Keratinocyte (primary cell): ENCODE results near the gene RHPN2. TPM values are rescaled to one million over a fixed set of nuclear protein-coding genes. Genes with fewer than 3 reads are reported as not detected.
"Not testable (repeated sequence)": the region's sequence is repeated elsewhere in the genome, so short reads cannot be mapped to it uniquely, and the experiment has no call there.

Source experiments
- DNase-seq: peaks from one replicate; pipeline ENCODE4 v3.0.0-alpha.2; 2011; ENCODE audit warnings: low read depth, missing footprints, low spot score
- FAIRE-seq: peaks from 2 replicates; lab custom pipeline; 2011; peaks lifted over from hg19 to GRCh38; lab: Jason Lieb, UNC
- H2AFZ ChIP-seq: 2 replicates; pipeline ENCODE4 v1.6.0; 2012; ENCODE audit warnings: low read length, control low read depth, inconsistent platforms; ENCODE audit not compliant: control insufficient read depth
- H3K27ac ChIP-seq: 2 replicates; pipeline ENCODE4 v1.5.1; 2011; ENCODE audit warnings: low read length; ENCODE audit not compliant: control insufficient read depth, insufficient read depth
- H3K27me3 ChIP-seq: 3 replicates; pipeline ENCODE4 v1.6.0; 2011; ENCODE audit warnings: low read length; ENCODE audit not compliant: control insufficient read depth, insufficient read depth; ENCODE audit errors: extremely low read depth
- H3K36me3 ChIP-seq, 2 experiments: 2 replicates in 1 of 2; 3 replicates in 1 of 2; pipeline ENCODE4 v1.5.1; 2011; ENCODE audit warnings: low read length in 2 of 2, mild to moderate bottlenecking in 1 of 2; ENCODE audit not compliant: control insufficient read depth in 2 of 2, insufficient read depth in 2 of 2; ENCODE audit errors: extremely low read depth in 1 of 2
- H3K4me1 ChIP-seq: 3 replicates; pipeline ENCODE4 v1.5.1; 2011; ENCODE audit warnings: low read length; ENCODE audit not compliant: control insufficient read depth, insufficient read depth; ENCODE audit errors: extremely low read depth
- H3K4me2 ChIP-seq: 3 replicates; pipeline ENCODE4 v1.6.0; 2011; ENCODE audit warnings: low read depth, low read length; ENCODE audit not compliant: control insufficient read depth, insufficient read depth; ENCODE audit errors: extremely low read depth
- H3K4me3 ChIP-seq, 3 experiments: fragments of 200-600 bp in 1 of 3; sonication (generic) in 1 of 3; 2 replicates in 2 of 3; 3 replicates in 1 of 3; pipeline ENCODE4 v1.5.1; 2011 to 2016; ENCODE audit warnings: low read length in 3 of 3, mild to moderate bottlenecking in 3 of 3, control low read depth in 2 of 3, inconsistent platforms in 1 of 3, low read depth in 1 of 3, mixed read lengths in 1 of 3, mixed run types in 1 of 3, moderate library complexity in 1 of 3; ENCODE audit not compliant: control insufficient read depth in 2 of 3, insufficient read depth in 2 of 3; ENCODE audit errors: extremely low read depth in 1 of 3
- H3K79me2 ChIP-seq: 2 replicates; pipeline ENCODE4 v1.6.0; 2012; ENCODE audit warnings: low read length; ENCODE audit not compliant: control insufficient read depth, insufficient read depth
- H3K9ac ChIP-seq: 3 replicates; pipeline ENCODE4 v1.6.0; 2011; ENCODE audit warnings: low read length; ENCODE audit not compliant: control insufficient read depth, insufficient read depth; ENCODE audit errors: extremely low read depth
- H3K9me1 ChIP-seq: 3 replicates; pipeline ENCODE4 v1.6.0; 2011; ENCODE audit warnings: low read length; ENCODE audit not compliant: control insufficient read depth, insufficient read depth; ENCODE audit errors: extremely low read depth
- H3K9me3 ChIP-seq: 2 replicates; pipeline ENCODE4 v1.5.1; 2012; ENCODE audit warnings: low read depth, low read length; ENCODE audit not compliant: control insufficient read depth
- H4K20me1 ChIP-seq: 3 replicates; pipeline ENCODE4 v1.6.0; 2011; ENCODE audit warnings: low read length; ENCODE audit not compliant: control insufficient read depth, insufficient read depth; ENCODE audit errors: extremely low read depth
- EZH2 ChIP-seq: IDR thresholded peaks from one replicate; pipeline ENCODE4 v1.6.1; 2012; ENCODE audit warnings: inconsistent platforms, mild to moderate bottlenecking, low read length, moderate library complexity
- dilution Hi-C: fragments of 300-500 bp; cut with MboI; formaldehyde crosslinking; loops from one replicate; pipeline ENCODE4 v1.7.0; 2020; ENCODE audit warnings: low sequenced_read_pairs; ENCODE audit not compliant: extremely low pct_ligation_motif_present
- polyA plus RNA-seq, 5 experiments: library from polyadenylated mRNA; depleted of rRNA in 3 of 5; stranded (reverse) in 3 of 5; stranded (forward) in 1 of 5; unstranded in 1 of 5; fragments of >200 nt; gene quantifications; 1 replicate in 1 of 5; 2 replicates in 3 of 5; 3 replicates in 1 of 5; pipeline versions ENCODE4 v1.2.1 to v1.2.3, GENCODE V29; 2011 to 2012; ENCODE audit warnings: missing spikeins in 2 of 5, low read depth in 1 of 5, low replicate concordance in 1 of 5
- TF ChIP-seq, protein P1 (sequence below), 3 experiments: IDR thresholded peaks in 1 of 3; conservative IDR thresholded peaks in 1 of 3; optimal IDR thresholded peaks in 1 of 3; 2 replicates in 2 of 3; 3 replicates in 1 of 3; pipeline versions ENCODE3 to v1.5.1; 2011; ENCODE audit warnings: low read length in 3 of 3, mild to moderate bottlenecking in 3 of 3, moderate library complexity in 2 of 3, control low read depth in 1 of 3, inconsistent platforms in 1 of 3; ENCODE audit not compliant: insufficient read depth in 2 of 3; ENCODE audit errors: extremely low read depth in 1 of 3

RHPN2 gene
- polyA plus RNA-seq, 1 donor (not counting 4 experiments of a cell fraction or from before 2014, with no cell fraction given) = 6.6 TPM

DNA sequence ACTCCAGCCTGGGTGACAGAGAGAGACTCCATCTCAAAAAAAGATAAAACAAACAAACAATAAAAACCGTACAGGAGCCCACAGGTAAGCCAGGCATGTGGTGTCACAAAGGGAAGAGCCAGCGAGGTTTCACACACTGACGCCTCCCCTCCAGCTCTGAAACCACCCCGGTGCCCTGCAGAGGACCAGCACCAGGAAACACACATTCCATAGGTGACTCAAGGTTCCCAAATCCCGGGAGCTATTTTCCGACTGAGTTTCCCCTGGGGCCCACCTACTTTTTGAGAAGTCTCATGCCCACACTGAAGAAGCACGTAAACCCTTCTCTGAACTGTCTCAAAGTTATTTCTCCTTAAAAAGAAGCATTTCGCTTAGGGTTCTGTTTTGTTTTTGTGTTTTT lies 40.3 kb downstream of the RHPN2 start:
- H2AFZ ChIP-seq = no peak overlapping the region
- peaks cover 0 to 4% of the 10 kb centered on the region in 2 experiments for H3K36me3 ChIP-seq
- no peak overlapping the region for H3K27ac ChIP-seq
- H3K9me3 ChIP-seq = no peaks in the 10 kb centered on the region
- H3K9ac ChIP-seq = no peak overlapping the region
- H3K4me1 ChIP-seq = no peaks in the 10 kb centered on the region
- H3K27me3 ChIP-seq = no peaks in the 10 kb centered on the region
- no peaks in the 10 kb centered on the region for H3K79me2 ChIP-seq
- TF ChIP-seq, protein P1, sequence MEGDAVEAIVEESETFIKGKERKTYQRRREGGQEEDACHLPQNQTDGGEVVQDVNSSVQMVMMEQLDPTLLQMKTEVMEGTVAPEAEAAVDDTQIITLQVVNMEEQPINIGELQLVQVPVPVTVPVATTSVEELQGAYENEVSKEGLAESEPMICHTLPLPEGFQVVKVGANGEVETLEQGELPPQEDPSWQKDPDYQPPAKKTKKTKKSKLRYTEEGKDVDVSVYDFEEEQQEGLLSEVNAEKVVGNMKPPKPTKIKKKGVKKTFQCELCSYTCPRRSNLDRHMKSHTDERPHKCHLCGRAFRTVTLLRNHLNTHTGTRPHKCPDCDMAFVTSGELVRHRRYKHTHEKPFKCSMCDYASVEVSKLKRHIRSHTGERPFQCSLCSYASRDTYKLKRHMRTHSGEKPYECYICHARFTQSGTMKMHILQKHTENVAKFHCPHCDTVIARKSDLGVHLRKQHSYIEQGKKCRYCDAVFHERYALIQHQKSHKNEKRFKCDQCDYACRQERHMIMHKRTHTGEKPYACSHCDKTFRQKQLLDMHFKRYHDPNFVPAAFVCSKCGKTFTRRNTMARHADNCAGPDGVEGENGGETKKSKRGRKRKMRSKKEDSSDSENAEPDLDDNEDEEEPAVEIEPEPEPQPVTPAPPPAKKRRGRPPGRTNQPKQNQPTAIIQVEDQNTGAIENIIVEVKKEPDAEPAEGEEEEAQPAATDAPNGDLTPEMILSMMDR (optimal IDR thresholded peaks at IDR 0.05 in 1 of 3, IDR thresholded peaks at IDR 0.05 in 1 of 3, conservative IDR thresholded peaks at IDR 0.05 in 1 of 3; ENCODE audit: extremely low read depth in 1 of 3, insufficient read depth in 2 of 3, low read length in 3 of 3) = no peak
- TF ChIP-seq EZH2 = no peak
- no peak overlapping the region for H3K4me3 ChIP-seq
- FAIRE-seq (no peak), DNase-seq (no peak)
- H4K20me1 ChIP-seq = no peaks in the 10 kb centered on the region
- H3K4me2 ChIP-seq = no peak overlapping the region
- no peaks in the 10 kb centered on the region for H3K9me1 ChIP-seq
- dilution Hi-C loops = no loop called here

DNA sequence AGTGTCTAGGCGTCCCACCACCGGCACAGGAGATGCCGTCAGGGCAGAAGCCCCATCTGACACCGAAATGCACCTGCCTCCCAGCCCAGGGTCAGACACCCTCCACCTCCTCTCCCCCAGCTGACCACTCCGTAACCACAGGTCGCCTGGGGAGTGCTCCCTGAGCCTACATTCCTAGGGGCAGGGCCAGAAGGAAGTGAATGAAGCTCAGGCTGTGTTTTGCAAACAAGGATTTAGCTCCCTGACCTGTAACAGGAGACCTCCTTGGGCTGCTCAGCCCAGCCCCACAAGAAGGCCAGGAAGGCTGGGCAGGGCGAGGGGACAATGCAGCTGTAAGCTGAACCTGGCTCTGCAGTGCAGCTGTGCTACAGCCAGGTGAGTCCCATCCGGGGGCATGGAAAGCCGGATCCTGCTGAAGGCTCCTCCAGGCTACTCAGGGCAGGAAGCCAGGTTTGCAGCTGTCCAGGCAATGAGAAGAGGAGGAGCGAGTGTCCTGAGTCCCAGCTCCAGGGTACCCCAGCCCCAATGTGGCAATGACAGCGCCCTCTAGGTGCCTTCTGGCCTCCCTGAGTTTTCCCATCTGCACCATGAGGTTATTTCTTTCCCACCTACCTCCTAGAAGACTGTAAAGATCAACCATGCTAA lies 42.1 kb downstream of the RHPN2 start:
- no peaks in the 10 kb centered on the region for H3K4me1 ChIP-seq
- no peak for FAIRE-seq

DNA sequence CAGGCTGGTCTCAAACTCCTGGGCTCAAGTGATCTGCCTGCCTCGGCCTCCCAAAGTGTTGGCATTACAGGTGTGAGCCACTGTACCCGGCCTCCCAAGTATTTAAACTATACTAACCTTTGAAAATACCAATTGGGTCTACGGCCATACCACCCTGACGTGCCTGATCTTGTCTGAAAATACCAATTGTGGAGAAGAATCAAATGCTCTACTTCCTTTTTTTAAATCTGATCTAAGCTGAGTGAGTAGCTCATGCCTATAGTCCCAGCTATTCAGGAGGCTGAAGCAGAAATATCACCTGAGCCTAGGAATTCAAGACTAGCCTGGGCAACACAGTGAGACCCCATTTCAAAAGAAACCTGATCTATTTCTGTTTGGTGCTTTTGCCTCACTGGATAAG lies 53.8 kb downstream of the RHPN2 start:
- H3K4me3 ChIP-seq, H3K4me1 ChIP-seq, H3K36me3 ChIP-seq, FAIRE-seq, H3K9me1 ChIP-seq, dilution Hi-C loops, DNase-seq, H3K4me2 ChIP-seq, H3K79me2 ChIP-seq, H3K9ac ChIP-seq, H2AFZ ChIP-seq, H3K27ac ChIP-seq, H4K20me1 ChIP-seq, H3K27me3 ChIP-seq, H3K9me3 ChIP-seq: not testable (repeated sequence)

More for the DNA sequence above, 42.1 kb downstream of the RHPN2 start:
- Histone ChIP-seq H3K27ac (no peak overlapping the region), H4K20me1 (no peaks in the 10 kb centered on the region), H3K79me2 (no peaks in the 10 kb centered on the region), H3K36me3 (peaks cover 0 to 6% of the 10 kb centered on the region in 2 experiments), H3K4me2 (no peak overlapping the region), H2AFZ (no peak overlapping the region), H3K4me3 (no peak overlapping the region), H3K27me3 (no peaks in the 10 kb centered on the region), H3K9me3 (no peaks in the 10 kb centered on the region), H3K9me1 (no peaks in the 10 kb centered on the region), H3K9ac (no peak overlapping the region)
- dilution Hi-C loops = no loop called here
- TF ChIP-seq, protein P1 (optimal IDR thresholded peaks at IDR 0.05 in 1 of 3, IDR thresholded peaks at IDR 0.05 in 1 of 3, conservative IDR thresholded peaks at IDR 0.05 in 1 of 3; ENCODE audit: extremely low read depth in 1 of 3, insufficient read depth in 2 of 3, low read length in 3 of 3) = peak in 1 of 3 experiments; percentile 1
- no peak for TF ChIP-seq EZH2
- no peak for DNase-seq
